HepG2 (cell line): Measurements from ENCODE around the gene TNNI2. TPM values are rescaled to one million over a fixed set of nuclear protein-coding genes. Genes with fewer than 3 reads are reported as not detected.
A peak's percentile ranks its signal among the peaks of the same experiment; 100 is the strongest.

ENCODE experiments used
- BHLHE40 ChIP-seq: IDR thresholded peaks from 2 replicates; pipeline ENCODE4 v1.6.1; 2011; ENCODE audit warnings: low read length, improper control_type of control experiment
- HNF4A ChIP-seq: sonication (generic); formaldehyde crosslinking; IDR thresholded peaks from 2 replicates; pipeline ENCODE4 v1.4.0; 2020; ENCODE audit warnings: missing genetic modification reagents
- KDM2A ChIP-seq: sonication (generic); formaldehyde crosslinking; IDR thresholded peaks from 2 replicates; pipeline ENCODE4 v1.4.0; 2020; ENCODE audit warnings: low read depth, missing genetic modification reagents, borderline replicate concordance
- SOX13 ChIP-seq, 3 experiments: fragments of 450-650 bp in 1 of 3; sonication (generic) in 1 of 3; formaldehyde crosslinking in 1 of 3; IDR thresholded peaks in 2 of 3; conservative IDR thresholded peaks in 1 of 3; 2 replicates each; pipeline versions ENCODE4 v1.5.0 to v1.6.1; 2016 to 2020; ENCODE audit warnings: antibody characterized with exemption in 1 of 3, mild to moderate bottlenecking in 1 of 3, missing compliant biosample characterization in 1 of 3, missing genetic modification reagents in 1 of 3, moderate library complexity in 1 of 3
- SP1 ChIP-seq, 2 experiments: fragments of 450-650 bp in 1 of 2; sonication (generic) in 1 of 2; formaldehyde crosslinking in 1 of 2; IDR thresholded peaks; 2 replicates each; pipeline versions ENCODE4 v1.4.0 to v1.6.1; 2016 to 2020; ENCODE audit warnings: missing genetic modification reagents in 1 of 2
- ZFAT ChIP-seq: sonication (generic); formaldehyde crosslinking; conservative IDR thresholded peaks from 2 replicates; pipeline ENCODE4 v1.8.1; 2023; ENCODE audit warnings: missing genetic modification reagents, inconsistent platforms
- ZFX ChIP-seq: sonication (generic); formaldehyde crosslinking; IDR thresholded peaks from 2 replicates; pipeline ENCODE4 v1.4.0; 2020; ENCODE audit warnings: mild to moderate bottlenecking, low read depth, missing genetic modification reagents, moderate library complexity
- ZFYVE20 ChIP-seq: sonication (generic); formaldehyde crosslinking; IDR thresholded peaks from 2 replicates; pipeline ENCODE4 v1.8.0; 2023; ENCODE audit warnings: low read depth, mild to moderate bottlenecking, moderate library complexity, missing genetic modification reagents, borderline replicate concordance
- ZNF296 ChIP-seq: sonication (generic); formaldehyde crosslinking; conservative IDR thresholded peaks from 2 replicates; pipeline ENCODE4 v1.5.0; 2020; ENCODE audit warnings: mild to moderate bottlenecking, missing genetic modification reagents
- ZNF460 ChIP-seq: sonication (generic); formaldehyde crosslinking; IDR thresholded peaks from 2 replicates; pipeline ENCODE4 v1.5.1; 2020; ENCODE audit warnings: missing genetic modification reagents, mild to moderate bottlenecking, borderline replicate concordance
- ZNF589 ChIP-seq: sonication (generic); formaldehyde crosslinking; conservative IDR thresholded peaks from 2 replicates; pipeline ENCODE4 v1.8.0; 2022; ENCODE audit warnings: mild to moderate bottlenecking, moderate library complexity, missing genetic modification reagents
- ZNF773 ChIP-seq: sonication (generic); formaldehyde crosslinking; IDR thresholded peaks from 2 replicates; pipeline ENCODE4 v1.4.0; 2020; ENCODE audit warnings: missing genetic modification reagents, borderline replicate concordance
- polyA plus RNA-seq, 8 experiments: library from polyadenylated mRNA; depleted of rRNA in 3 of 8; stranded (reverse) in 7 of 8; unstranded in 1 of 8; fragments of >200 nt; fragmentation: Illumina TruSeq in 4 of 8; extraction: Trizol in 4 of 8; gene quantifications; 2 replicates each; pipeline versions ENCODE4 v1.2.1 to v1.2.3, GENCODE V29; 2011 to 2016; ENCODE audit warnings: low read depth in 4 of 8, missing spikeins in 1 of 8, mixed read lengths in 1 of 8; ENCODE audit not compliant: insufficient read depth in 1 of 8
- total RNA-seq, 5 experiments: library from RNA; depleted of rRNA; stranded (reverse); fragments of >200 nt; fragmentation: Illumina TruSeq; extraction: Trizol; gene quantifications; 2 replicates each; pipeline ENCODE4 v1.2.3, GENCODE V29; 2016; ENCODE audit warnings: low read depth in 1 of 5
- TF ChIP-seq, protein P1 (sequence below): sonication (generic); formaldehyde crosslinking; IDR thresholded peaks from 2 replicates; pipeline ENCODE4 v1.9.0; 2022; ENCODE audit warnings: missing genetic modification reagents, mild to moderate bottlenecking, borderline replicate concordance
- TF ChIP-seq, protein P2 (sequence below): sonication (generic); formaldehyde crosslinking; IDR thresholded peaks from 2 replicates; pipeline ENCODE4 v1.5.1; 2020; ENCODE audit warnings: mild to moderate bottlenecking, missing genetic modification reagents, moderate library complexity
- TF ChIP-seq, protein P3 (sequence below): IDR thresholded peaks from 2 replicates; pipeline ENCODE4 v1.6.1; 2012; ENCODE audit warnings: inconsistent platforms
- TF ChIP-seq, protein P4 (sequence below): sonication (generic); formaldehyde crosslinking; IDR thresholded peaks from 2 replicates; pipeline ENCODE4 v1.4.0; 2020; ENCODE audit warnings: low read depth, mild to moderate bottlenecking, missing genetic modification reagents
- TF ChIP-seq, protein P5 (sequence below): sonication (generic); formaldehyde crosslinking; IDR thresholded peaks from 2 replicates; pipeline ENCODE4 v1.4.0; 2020; ENCODE audit warnings: mild to moderate bottlenecking, missing genetic modification reagents

Gene TNNI2
- total and polyA plus RNA-seq, 2 of the 13 experiments (the other 11 are each of a cell fraction or from before 2014, with no cell fraction given), result 7.2 to 12.0 TPM

DNA sequence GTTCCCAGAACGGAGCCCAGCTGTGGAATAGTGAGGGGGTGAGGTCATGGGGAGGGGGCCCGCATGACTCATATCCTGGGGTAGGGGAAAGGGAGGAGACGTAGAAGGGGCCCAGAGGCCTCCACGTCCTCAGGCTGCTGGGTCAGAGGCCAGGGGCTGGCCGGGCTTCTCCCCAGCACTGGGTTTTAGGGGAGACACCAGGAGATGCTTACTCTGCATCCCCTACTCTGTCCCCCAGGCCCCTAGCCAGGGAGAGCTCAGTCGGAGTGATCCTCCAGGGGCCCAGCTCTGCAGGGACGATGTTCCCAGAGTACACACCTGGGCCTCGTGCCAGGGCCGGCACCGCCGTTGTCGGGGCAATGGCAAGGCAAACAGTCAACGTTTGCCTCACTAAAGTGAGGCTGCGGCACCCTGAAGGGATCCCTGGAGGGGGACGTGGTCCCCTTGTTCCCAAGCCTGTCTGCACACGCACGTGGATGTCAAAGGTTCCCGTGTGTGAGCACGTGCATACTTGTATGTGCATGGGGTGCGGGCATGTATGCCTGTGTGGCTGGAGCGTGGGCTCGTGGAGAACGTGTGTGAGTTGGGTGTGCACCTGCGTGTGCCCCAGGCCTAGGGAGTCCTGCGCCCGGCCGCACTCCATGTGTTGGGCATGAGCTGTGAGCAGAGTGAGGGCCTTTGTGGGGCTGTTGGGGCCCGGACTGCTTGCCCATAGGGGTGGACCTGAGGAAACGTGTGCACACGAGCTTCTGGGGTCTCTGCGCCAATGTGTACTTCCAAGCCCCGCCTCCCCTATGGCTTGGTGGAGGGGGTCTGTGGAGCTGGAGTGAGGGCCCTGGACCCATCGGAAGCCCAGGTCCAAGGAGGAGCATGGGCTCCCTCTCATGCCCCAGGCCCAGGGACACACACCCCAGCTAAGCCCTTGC is 38.7 kb downstream of the TNNI2 start (continued):
- TF ChIP-seq, protein P1, sequence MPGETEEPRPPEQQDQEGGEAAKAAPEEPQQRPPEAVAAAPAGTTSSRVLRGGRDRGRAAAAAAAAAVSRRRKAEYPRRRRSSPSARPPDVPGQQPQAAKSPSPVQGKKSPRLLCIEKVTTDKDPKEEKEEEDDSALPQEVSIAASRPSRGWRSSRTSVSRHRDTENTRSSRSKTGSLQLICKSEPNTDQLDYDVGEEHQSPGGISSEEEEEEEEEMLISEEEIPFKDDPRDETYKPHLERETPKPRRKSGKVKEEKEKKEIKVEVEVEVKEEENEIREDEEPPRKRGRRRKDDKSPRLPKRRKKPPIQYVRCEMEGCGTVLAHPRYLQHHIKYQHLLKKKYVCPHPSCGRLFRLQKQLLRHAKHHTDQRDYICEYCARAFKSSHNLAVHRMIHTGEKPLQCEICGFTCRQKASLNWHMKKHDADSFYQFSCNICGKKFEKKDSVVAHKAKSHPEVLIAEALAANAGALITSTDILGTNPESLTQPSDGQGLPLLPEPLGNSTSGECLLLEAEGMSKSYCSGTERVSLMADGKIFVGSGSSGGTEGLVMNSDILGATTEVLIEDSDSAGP (CRISPR knock-in tag), result peak; percentile 22; the same call in 1 of the 2 replicates
- TF ChIP-seq ZNF773 (CRISPR knock-in tag) (no peak), SP1 (IDR thresholded peaks at IDR 0.05) (no peak), SP1 (CRISPR knock-in tag; IDR thresholded peaks at IDR 0.05) (no peak), ZNF296 (CRISPR knock-in tag) (no peak), ZFYVE20 (CRISPR knock-in tag) (no peak), SOX13 (IDR thresholded peaks at IDR 0.05) (no peak), SOX13 (CRISPR knock-in tag; conservative IDR thresholded peaks at IDR 0.05 in 1 of 2, IDR thresholded peaks at IDR 0.05 in 1 of 2) (no peak), ZFAT (CRISPR knock-in tag) (no peak), ZNF589 (CRISPR knock-in tag) (0 out of 2 replicates have a peak, but pooled peaks have one; percentile 21), HNF4A (CRISPR knock-in tag) (no peak), KDM2A (no peak), BHLHE40 (0 out of 2 replicates have a peak, but pooled peaks have one; percentile 49), ZFX (CRISPR knock-in tag) (0 out of 2 replicates have a peak, but pooled peaks have one; percentile 8), ZNF460 (no peak)
- TF ChIP-seq, protein P2, sequence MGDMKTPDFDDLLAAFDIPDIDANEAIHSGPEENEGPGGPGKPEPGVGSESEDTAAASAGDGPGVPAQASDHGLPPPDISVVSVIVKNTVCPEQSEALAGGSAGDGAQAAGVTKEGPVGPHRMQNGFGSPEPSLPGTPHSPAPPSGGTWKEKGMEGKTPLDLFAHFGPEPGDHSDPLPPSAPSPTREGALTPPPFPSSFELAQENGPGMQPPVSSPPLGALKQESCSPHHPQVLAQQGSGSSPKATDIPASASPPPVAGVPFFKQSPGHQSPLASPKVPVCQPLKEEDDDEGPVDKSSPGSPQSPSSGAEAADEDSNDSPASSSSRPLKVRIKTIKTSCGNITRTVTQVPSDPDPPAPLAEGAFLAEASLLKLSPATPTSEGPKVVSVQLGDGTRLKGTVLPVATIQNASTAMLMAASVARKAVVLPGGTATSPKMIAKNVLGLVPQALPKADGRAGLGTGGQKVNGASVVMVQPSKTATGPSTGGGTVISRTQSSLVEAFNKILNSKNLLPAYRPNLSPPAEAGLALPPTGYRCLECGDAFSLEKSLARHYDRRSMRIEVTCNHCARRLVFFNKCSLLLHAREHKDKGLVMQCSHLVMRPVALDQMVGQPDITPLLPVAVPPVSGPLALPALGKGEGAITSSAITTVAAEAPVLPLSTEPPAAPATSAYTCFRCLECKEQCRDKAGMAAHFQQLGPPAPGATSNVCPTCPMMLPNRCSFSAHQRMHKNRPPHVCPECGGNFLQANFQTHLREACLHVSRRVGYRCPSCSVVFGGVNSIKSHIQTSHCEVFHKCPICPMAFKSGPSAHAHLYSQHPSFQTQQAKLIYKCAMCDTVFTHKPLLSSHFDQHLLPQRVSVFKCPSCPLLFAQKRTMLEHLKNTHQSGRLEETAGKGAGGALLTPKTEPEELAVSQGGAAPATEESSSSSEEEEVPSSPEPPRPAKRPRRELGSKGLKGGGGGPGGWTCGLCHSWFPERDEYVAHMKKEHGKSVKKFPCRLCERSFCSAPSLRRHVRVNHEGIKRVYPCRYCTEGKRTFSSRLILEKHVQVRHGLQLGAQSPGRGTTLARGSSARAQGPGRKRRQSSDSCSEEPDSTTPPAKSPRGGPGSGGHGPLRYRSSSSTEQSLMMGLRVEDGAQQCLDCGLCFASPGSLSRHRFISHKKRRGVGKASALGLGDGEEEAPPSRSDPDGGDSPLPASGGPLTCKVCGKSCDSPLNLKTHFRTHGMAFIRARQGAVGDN (CRISPR knock-in tag), result peak; percentile 80
- TF ChIP-seq, protein P3, sequence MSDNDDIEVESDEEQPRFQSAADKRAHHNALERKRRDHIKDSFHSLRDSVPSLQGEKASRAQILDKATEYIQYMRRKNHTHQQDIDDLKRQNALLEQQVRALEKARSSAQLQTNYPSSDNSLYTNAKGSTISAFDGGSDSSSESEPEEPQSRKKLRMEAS, result 0 out of 2 replicates have a peak, but pooled peaks have one; percentile 58
- TF ChIP-seq, protein P4, sequence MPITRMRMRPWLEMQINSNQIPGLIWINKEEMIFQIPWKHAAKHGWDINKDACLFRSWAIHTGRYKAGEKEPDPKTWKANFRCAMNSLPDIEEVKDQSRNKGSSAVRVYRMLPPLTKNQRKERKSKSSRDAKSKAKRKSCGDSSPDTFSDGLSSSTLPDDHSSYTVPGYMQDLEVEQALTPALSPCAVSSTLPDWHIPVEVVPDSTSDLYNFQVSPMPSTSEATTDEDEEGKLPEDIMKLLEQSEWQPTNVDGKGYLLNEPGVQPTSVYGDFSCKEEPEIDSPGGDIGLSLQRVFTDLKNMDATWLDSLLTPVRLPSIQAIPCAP (CRISPR knock-in tag), result no peak
- TF ChIP-seq, protein P5, sequence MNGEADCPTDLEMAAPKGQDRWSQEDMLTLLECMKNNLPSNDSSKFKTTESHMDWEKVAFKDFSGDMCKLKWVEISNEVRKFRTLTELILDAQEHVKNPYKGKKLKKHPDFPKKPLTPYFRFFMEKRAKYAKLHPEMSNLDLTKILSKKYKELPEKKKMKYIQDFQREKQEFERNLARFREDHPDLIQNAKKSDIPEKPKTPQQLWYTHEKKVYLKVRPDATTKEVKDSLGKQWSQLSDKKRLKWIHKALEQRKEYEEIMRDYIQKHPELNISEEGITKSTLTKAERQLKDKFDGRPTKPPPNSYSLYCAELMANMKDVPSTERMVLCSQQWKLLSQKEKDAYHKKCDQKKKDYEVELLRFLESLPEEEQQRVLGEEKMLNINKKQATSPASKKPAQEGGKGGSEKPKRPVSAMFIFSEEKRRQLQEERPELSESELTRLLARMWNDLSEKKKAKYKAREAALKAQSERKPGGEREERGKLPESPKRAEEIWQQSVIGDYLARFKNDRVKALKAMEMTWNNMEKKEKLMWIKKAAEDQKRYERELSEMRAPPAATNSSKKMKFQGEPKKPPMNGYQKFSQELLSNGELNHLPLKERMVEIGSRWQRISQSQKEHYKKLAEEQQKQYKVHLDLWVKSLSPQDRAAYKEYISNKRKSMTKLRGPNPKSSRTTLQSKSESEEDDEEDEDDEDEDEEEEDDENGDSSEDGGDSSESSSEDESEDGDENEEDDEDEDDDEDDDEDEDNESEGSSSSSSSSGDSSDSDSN, result 0 out of 2 replicates have a peak, but pooled peaks have one; percentile 3
